ENCODE results near the gene PCDH9. TPM values are rescaled to one million over a fixed set of nuclear protein-coding genes. Genes with fewer than 3 reads are reported as not detected.

PCDH9 gene
- total RNA-seq, 4 donors from 2014 or later, result 0.57 to 1.7 (median 0.97) TPM

DNA sequence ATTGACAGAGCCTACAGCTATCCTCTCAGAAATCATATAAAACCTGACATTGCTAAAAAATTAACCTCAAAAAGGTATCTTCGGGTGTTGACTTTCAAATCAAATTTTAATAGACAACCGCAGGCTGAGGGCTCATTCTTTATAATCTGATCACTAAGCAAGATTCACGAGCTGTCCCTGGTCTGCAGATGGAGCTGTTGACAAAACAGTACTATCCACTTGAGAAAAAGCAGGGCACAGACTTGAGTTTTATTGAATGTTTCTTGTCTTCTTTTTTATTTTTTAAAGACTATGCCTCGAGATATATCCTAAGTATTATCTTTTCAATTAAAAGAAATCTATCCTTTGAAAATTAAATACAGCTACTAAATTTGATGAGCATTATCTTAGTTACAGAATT is 540.5 kb downstream of the PCDH9 start:
- Histone ChIP-seq H3K27ac (no peak overlapping the region), H3K9me3 (peaks cover 0 to 8% (median 0%) of the 10 kb centered on the region in 4 donors), H3K4me3 (no peak overlapping the region), H3K36me3 (no peaks in the 10 kb centered on the region), H3K27me3 (no peaks in the 10 kb centered on the region), H3K4me1 (no peaks in the 10 kb centered on the region)
- TF ChIP-seq CTCF (IDR thresholded peaks at IDR 0.05) (no peak), POLR2A (IDR thresholded peaks at IDR 0.05) (no peak)
- no peak for DNase-seq

DNA sequence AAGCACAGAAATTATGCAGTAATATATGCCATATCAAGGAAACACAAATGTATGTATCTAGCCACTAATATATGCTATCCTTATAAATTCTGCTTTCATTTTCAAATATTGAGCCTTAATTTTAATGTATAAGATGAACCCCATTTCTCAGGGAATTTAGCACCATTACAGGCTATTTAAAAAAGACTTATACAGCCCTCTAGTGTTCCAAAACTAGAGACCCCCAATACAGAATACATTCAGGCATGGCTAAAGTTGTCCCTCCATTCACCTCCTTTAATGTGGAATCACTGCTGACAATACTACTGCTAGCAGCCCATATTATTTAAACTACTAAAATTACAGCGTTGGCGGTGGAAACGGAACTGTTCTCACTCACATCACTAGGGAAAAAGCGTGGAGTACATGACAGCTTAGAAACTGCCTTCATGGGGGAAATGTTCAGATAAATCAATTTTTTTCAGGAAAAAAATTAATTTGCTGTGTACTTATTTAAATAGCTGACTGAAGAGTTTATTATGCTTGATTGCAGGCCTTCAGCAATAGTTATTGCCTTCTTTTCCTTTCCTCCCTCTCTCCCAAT is 541.0 kb downstream of the PCDH9 start:
- no peaks in the 10 kb centered on the region for H3K27me3 ChIP-seq
- no peak for DNase-seq
- no peaks in the 10 kb centered on the region for H3K36me3 ChIP-seq

DNA sequence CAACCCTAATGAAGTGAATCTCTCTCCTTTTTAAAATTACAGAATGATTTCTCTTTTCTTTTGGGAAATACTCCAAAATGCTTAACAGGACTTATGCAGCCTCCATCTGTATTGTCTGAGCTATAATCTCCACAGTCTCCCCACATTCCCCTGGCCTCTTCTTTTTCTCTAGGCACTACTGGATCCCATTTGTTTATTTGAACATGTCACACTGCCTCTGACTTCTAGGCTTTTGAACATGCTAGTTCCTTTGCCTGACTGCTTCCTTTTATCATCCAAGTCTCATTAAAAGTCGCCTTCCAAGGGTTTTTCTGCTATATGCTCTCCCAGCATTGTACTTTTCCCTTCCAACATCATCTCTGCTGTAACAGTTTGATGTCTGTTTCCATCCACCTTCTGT is 548.7 kb downstream of the PCDH9 start:
- TF ChIP-seq POLR2A (IDR thresholded peaks at IDR 0.05) (no peak), CTCF (IDR thresholded peaks at IDR 0.05) (no peak)
- no peak overlapping the region for H3K4me3 ChIP-seq
- H3K27me3 ChIP-seq, result no peaks in the 10 kb centered on the region
- no peak overlapping the region for H3K27ac ChIP-seq
- H3K36me3 ChIP-seq, result no peaks in the 10 kb centered on the region
- H3K4me1 ChIP-seq, result no peaks in the 10 kb centered on the region
- no peak for DNase-seq
- H3K9me3 ChIP-seq, result peaks cover 0 to 8% (median 2%) of the 10 kb centered on the region in 4 donors

More for the DNA sequence above, 541.0 kb downstream of the PCDH9 start:
- Histone ChIP-seq H3K9me3 (peaks cover 0 to 8% (median 2%) of the 10 kb centered on the region in 4 donors), H3K27ac (no peak overlapping the region), H3K4me3 (no peak overlapping the region), H3K4me1 (no peaks in the 10 kb centered on the region)
- no peak for TF ChIP-seq POLR2A (IDR thresholded peaks at IDR 0.05)
- TF ChIP-seq CTCF (IDR thresholded peaks at IDR 0.05), result no peak

GRCh38 chr13:66680031-66680430 is 550.1 kb downstream of the PCDH9 start:
- no peaks in the 10 kb centered on the region for H3K27me3 ChIP-seq
- no peak overlapping the region for H3K4me3 ChIP-seq
- no peaks in the 10 kb centered on the region for H3K4me1 ChIP-seq
- no peak overlapping the region for H3K27ac ChIP-seq
- peaks cover 0 to 3% (median under 1%) of the 10 kb centered on the region in 4 donors for H3K9me3 ChIP-seq
- no peak for DNase-seq
- TF ChIP-seq POLR2A (IDR thresholded peaks at IDR 0.05) (no peak), CTCF (IDR thresholded peaks at IDR 0.05) (no peak)
- no peaks in the 10 kb centered on the region for H3K36me3 ChIP-seq

DNA sequence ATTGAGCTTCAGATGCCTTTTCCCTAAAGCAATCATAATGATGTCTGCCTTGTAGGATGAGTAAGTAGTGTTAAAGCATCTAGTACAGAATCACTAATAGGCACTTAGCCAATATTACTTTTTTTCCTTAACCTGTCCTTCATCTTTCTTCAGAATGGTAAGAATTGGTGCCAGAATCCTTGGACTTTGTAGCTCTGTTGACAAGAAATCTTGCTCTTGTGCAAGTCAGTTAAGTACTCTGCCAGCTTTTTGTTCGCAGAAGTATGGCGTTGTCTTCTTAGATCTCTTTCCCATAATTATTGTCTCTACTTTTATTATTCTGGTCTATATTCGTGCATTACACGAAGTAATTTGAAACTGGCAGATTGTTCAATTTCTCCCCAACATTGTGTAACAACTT is 554.5 kb downstream of the PCDH9 start:
- no peaks in the 10 kb centered on the region for H3K27me3 ChIP-seq
- no peaks in the 10 kb centered on the region for H3K36me3 ChIP-seq
- no peak overlapping the region for H3K27ac ChIP-seq
- DNase-seq, result no peak
- no peak overlapping the region for H3K4me3 ChIP-seq
- no peak for TF ChIP-seq CTCF (IDR thresholded peaks at IDR 0.05)
- TF ChIP-seq POLR2A (IDR thresholded peaks at IDR 0.05), result no peak
- H3K9me3 ChIP-seq, result no peaks in the 10 kb centered on the region
- no peaks in the 10 kb centered on the region for H3K4me1 ChIP-seq

DNA sequence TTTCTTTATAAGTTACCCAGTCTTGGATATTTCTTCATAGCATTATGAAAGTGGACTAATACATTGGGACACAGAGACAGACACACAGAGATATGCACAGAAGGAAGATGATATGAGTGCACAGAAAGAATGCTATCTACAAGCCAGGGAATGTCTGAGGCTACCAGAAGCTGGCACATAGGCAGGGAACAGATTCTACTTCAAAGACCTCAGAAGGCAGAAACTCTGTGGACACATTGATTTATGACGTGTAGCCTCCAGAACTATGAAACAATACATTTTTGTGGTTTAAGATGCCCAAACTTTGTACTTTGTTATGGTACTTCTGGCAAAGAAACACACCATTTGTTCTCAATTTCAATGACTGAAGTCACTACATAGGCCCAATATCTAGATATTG is 556.7 kb downstream of the PCDH9 start:
- no peaks in the 10 kb centered on the region for H3K27me3 ChIP-seq
- H3K4me1 ChIP-seq, result no peaks in the 10 kb centered on the region
- no peak overlapping the region for H3K4me3 ChIP-seq
- TF ChIP-seq CTCF (IDR thresholded peaks at IDR 0.05) (no peak), POLR2A (IDR thresholded peaks at IDR 0.05) (no peak)
- peaks cover 0 to 3% (median 0%) of the 10 kb centered on the region in 3 donors for H3K36me3 ChIP-seq
- no peak for DNase-seq
- H3K27ac ChIP-seq, result no peak overlapping the region
- H3K9me3 ChIP-seq, result no peaks in the 10 kb centered on the region

Data from Peyer's patch (tissue), 4 donors.